Ovary (tissue), 3 donors: ENCODE data around the gene CHN1.

ENCODE experiments used
- CTCF ChIP-seq, 3 donors: fragments of 450-650 bp in 2 of 3; fragments of 200-600 bp in 1 of 3; IDR thresholded peaks; one replicate each; pipeline versions ENCODE4 v1.5.1 to v1.8.0; 2016 to 2022; ENCODE audit warnings: antibody characterized with exemption in 3 of 3, mild to moderate bottlenecking in 1 of 3
- POLR2A ChIP-seq: fragments of 450-650 bp; IDR thresholded peaks from one replicate; pipeline ENCODE4 v1.6.1; 2017; ENCODE audit warnings: antibody characterized with exemption, mild to moderate bottlenecking, moderate library complexity
- donor health status: DM: no; HTN: no; CAD: no.

GRCh38 chr2:174963437-174964400 is 41.5 kb downstream of the CHN1 start:
- TF ChIP-seq POLR2A: no peak
- TF ChIP-seq CTCF (IDR thresholded peaks at IDR 0.05): no peak
